Measurements from ENCODE around the gene RAB11FIP4. TPM values are rescaled to one million over a fixed set of nuclear protein-coding genes. Genes with fewer than 3 reads are reported as not detected.

RAB11FIP4 gene
- total RNA-seq, 3 donors from 2014 or later, result 1.9 to 18.7 (median 11.8) TPM

DNA sequence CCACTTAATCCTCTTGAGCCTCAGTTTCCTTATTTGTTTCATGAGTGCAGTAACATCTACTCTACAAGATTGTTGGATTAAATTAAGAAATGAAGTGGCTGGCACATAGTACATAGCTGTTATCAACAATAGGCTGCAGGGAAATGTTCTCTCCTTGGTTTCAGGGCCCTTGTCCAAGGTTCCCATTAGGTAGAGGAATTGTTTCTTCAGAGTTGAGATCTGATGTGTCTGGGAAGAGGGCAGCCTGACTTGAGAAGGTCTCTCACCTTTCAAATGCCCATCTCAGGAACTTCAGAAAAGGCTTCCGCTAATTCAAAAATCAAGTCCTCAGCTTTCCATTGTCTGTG, 87.6 kb downstream of the RAB11FIP4 start:
- intact Hi-C loops (cut with DNase I; ENCODE audit: low total_unique reads), result no loop called here

GRCh38 chr17:31479524-31479923, 88.0 kb downstream of the RAB11FIP4 start:
- Histone ChIP-seq H3K36me3 (no peaks in the 10 kb centered on the region), H3K4me1 (no peaks in the 10 kb centered on the region), H3K9me3 (no peaks in the 10 kb centered on the region), H3K27ac (no peak overlapping the region), H3K27me3 (no peaks in the 10 kb centered on the region), H3K4me3 (no peak overlapping the region)
- intact Hi-C loops (cut with DNase I; ENCODE audit: low total_unique reads), result no loop called here
- TF ChIP-seq POLR2AphosphoS5 (IDR thresholded peaks at IDR 0.05) (no peak), POLR2A (IDR thresholded peaks at IDR 0.05) (no peak)
- TF ChIP-seq, protein P1, sequence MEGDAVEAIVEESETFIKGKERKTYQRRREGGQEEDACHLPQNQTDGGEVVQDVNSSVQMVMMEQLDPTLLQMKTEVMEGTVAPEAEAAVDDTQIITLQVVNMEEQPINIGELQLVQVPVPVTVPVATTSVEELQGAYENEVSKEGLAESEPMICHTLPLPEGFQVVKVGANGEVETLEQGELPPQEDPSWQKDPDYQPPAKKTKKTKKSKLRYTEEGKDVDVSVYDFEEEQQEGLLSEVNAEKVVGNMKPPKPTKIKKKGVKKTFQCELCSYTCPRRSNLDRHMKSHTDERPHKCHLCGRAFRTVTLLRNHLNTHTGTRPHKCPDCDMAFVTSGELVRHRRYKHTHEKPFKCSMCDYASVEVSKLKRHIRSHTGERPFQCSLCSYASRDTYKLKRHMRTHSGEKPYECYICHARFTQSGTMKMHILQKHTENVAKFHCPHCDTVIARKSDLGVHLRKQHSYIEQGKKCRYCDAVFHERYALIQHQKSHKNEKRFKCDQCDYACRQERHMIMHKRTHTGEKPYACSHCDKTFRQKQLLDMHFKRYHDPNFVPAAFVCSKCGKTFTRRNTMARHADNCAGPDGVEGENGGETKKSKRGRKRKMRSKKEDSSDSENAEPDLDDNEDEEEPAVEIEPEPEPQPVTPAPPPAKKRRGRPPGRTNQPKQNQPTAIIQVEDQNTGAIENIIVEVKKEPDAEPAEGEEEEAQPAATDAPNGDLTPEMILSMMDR (IDR thresholded peaks at IDR 0.05), result no peak
- DNase-seq (ENCODE audit: low spot score in 2 of 2), result no peak

More for the DNA sequence above, 87.6 kb downstream of the RAB11FIP4 start:
- no peaks in the 10 kb centered on the region for H3K9me3 ChIP-seq
- H3K36me3 ChIP-seq, result no peaks in the 10 kb centered on the region
- no peak overlapping the region for H3K4me3 ChIP-seq
- DNase-seq (ENCODE audit: low spot score in 2 of 2), result no peak
- no peak overlapping the region for H3K27ac ChIP-seq
- no peaks in the 10 kb centered on the region for H3K27me3 ChIP-seq
- TF ChIP-seq POLR2A (IDR thresholded peaks at IDR 0.05), result no peak
- TF ChIP-seq POLR2AphosphoS5 (IDR thresholded peaks at IDR 0.05), result no peak
- TF ChIP-seq, protein P1 (IDR thresholded peaks at IDR 0.05), result no peak
- no peaks in the 10 kb centered on the region for H3K4me1 ChIP-seq

DNA sequence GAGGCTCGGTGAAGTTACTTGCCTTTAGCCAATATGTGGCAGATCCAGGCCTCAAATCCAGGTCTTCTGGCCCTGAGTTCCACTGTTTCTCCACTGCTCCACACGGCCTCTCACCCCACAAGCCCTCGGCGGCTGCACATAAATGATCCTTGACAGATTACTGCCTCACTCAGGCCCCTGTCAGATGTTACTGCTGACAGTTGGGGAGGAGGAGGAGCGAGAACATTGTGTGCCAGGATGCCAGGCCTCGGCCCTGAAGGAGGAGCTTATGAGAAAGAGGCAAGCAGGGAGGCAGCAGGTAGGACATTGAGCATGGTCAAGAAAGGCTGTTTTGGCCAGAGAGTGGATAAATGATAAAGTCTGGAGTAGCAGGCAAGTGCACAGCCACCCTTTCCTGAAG, 88.6 kb downstream of the RAB11FIP4 start:
- no peaks in the 10 kb centered on the region for H3K4me1 ChIP-seq
- no peaks in the 10 kb centered on the region for H3K9me3 ChIP-seq
- no peaks in the 10 kb centered on the region for H3K36me3 ChIP-seq
- DNase-seq (ENCODE audit: low spot score in 2 of 2), result no peak
- TF ChIP-seq POLR2AphosphoS5 (IDR thresholded peaks at IDR 0.05), result no peak
- no peak for TF ChIP-seq POLR2A (IDR thresholded peaks at IDR 0.05)
- TF ChIP-seq, protein P1 (IDR thresholded peaks at IDR 0.05), result no peak
- no peak overlapping the region for H3K4me3 ChIP-seq
- no peaks in the 10 kb centered on the region for H3K27me3 ChIP-seq
- no peak overlapping the region for H3K27ac ChIP-seq
- intact Hi-C loops (cut with DNase I; ENCODE audit: low total_unique reads), result loop anchor here (10.0 kb wide), 1 partner anchor 455 kb away; no protein-coding TSS in a partner anchor

DNA sequence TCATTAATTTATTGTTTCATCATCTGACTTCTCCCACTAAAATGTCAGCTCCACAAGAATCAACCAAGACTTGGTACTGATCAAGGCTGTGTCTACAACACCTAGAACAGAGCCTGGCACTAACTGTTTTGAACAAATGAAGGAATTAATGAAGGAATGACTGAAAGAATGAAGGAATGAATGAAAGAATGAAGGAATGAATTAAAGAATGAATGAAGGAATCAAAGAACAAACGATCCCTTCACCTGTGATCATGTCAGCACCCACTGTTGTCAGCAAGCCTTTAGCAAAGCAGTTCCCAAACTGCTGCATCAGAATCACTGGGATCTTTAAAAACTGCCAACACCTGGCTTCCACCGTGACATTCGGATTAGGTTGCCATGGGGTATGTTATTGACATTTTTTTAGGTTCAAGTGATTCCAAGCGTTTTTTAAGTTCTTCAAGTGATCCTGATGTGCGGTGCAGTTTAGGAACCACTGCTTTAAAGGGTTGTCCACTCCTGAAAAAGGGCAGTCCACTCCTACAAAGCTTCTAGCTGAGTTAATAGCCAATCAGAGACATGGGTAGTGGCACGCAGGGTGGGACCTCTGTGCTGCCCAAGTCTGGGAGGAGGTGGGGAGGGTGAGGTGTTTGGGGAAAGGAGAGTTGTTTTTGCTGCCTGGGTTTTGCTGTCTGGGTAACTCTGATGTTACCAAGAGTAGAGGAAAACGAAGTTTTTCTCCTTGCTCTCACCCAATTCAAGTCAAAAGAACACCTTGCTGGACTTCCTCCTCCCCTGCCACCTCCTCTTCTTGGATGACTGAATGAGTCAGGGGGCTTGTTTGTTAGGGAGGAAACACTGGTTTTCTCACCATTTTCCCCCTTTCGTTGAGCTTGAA, 89.7 kb downstream of the RAB11FIP4 start:
- TF ChIP-seq POLR2AphosphoS5 (IDR thresholded peaks at IDR 0.05) (no peak), POLR2A (IDR thresholded peaks at IDR 0.05) (no peak)
- TF ChIP-seq, protein P1 (IDR thresholded peaks at IDR 0.05), result no peak
- Histone ChIP-seq H3K4me3 (no peak overlapping the region), H3K27me3 (no peaks in the 10 kb centered on the region), H3K27ac (no peak overlapping the region), H3K36me3 (no peaks in the 10 kb centered on the region), H3K9me3 (no peaks in the 10 kb centered on the region), H3K4me1 (no peaks in the 10 kb centered on the region)
- no peak for DNase-seq (ENCODE audit: low spot score in 2 of 2)
- intact Hi-C loops (cut with DNase I; ENCODE audit: low total_unique reads), result loop anchor here (10.0 kb wide), 1 partner anchor 456 kb away; no protein-coding TSS in a partner anchor

DNA sequence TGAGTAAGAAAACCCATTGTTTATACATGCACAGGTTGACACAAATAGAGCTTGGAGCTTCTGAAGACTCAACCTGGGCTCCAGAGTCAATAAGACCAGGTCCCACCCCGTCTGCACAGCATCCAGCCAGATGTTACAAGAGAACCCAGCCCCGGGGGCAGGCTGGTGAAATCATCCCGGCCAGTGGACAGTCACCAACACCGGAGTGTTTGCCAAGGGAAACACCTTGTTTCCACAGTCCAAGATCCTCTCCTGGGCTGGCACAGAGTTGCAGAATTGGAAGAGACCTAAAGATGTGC, 90.3 kb downstream of the RAB11FIP4 start:
- TF ChIP-seq POLR2A (IDR thresholded peaks at IDR 0.05), result no peak
- no peak for TF ChIP-seq POLR2AphosphoS5 (IDR thresholded peaks at IDR 0.05)
- TF ChIP-seq, protein P1 (IDR thresholded peaks at IDR 0.05), result no peak
- intact Hi-C loops (cut with DNase I; ENCODE audit: low total_unique reads), result loop anchor here (10.0 kb wide), 1 partner anchor 457 kb away; no protein-coding TSS in a partner anchor

More for the DNA sequence above, 90.3 kb downstream of the RAB11FIP4 start:
- peak in 1 of 2 donors; percentile 77 for DNase-seq (ENCODE audit: low spot score in 2 of 2)
- no peak overlapping the region for H3K27ac ChIP-seq
- H3K9me3 ChIP-seq, result no peaks in the 10 kb centered on the region
- no peaks in the 10 kb centered on the region for H3K36me3 ChIP-seq
- H3K4me1 ChIP-seq, result no peaks in the 10 kb centered on the region
- H3K27me3 ChIP-seq, result no peaks in the 10 kb centered on the region
- H3K4me3 ChIP-seq, result no peak overlapping the region

Measured in breast epithelium (tissue), 4 donors.